Stomach (tissue), 9 donors: ENCODE results near the gene VEGFC. TPM values are rescaled to one million over a fixed set of nuclear protein-coding genes. Genes with fewer than 3 reads are reported as not detected.

Source experiments
- DNase-seq, 2 donors: peaks; one replicate each; pipeline versions ENCODE4 v3.0.0 to v3.0.0-alpha.2; 2013 to 2019
- H3K27ac ChIP-seq, 5 donors: fragments of 200-600 bp in 4 of 5; sonication (generic) in 4 of 5; one replicate each; pipeline ENCODE4 v1.5.1; 2013 to 2019; ENCODE audit warnings: mild to moderate bottlenecking in 1 of 5, moderate library complexity in 1 of 5
- H3K27me3 ChIP-seq, 3 donors: fragments of 200-600 bp; sonication (generic); one replicate each; pipeline ENCODE4 v1.5.1; 2017 to 2019; ENCODE audit warnings: mixed run types in 1 of 3
- H3K36me3 ChIP-seq, 4 donors: fragments of 200-600 bp; sonication (generic); 1 replicate in 3 of 4; 2 replicates in 1 of 4; pipeline ENCODE4 v1.5.1; 2016 to 2019
- H3K4me1 ChIP-seq, 4 donors: fragments of 200-600 bp; sonication (generic); one replicate each; pipeline ENCODE4 v1.5.1; 2016 to 2019
- H3K4me3 ChIP-seq, 4 donors: fragments of 200-600 bp; sonication (generic) in 3 of 4; one replicate each; pipeline ENCODE4 v1.5.1; 2016 to 2019; ENCODE audit warnings: mild to moderate bottlenecking in 1 of 4
- H3K9me3 ChIP-seq, 4 donors: fragments of 200-600 bp; sonication (generic); one replicate each; pipeline ENCODE4 v1.5.1; 2016 to 2019
- CTCF ChIP-seq, 7 experiments: fragments of 450-650 bp in 4 of 7; fragments of 200-600 bp in 3 of 7; sonication (generic) in 3 of 7; IDR thresholded peaks; one replicate each; pipeline ENCODE4 v1.5.1; 2016 to 2019; ENCODE audit warnings: antibody characterized with exemption in 7 of 7, control low read depth in 2 of 7, mild to moderate bottlenecking in 1 of 7
- EP300 ChIP-seq: sonication (generic); formaldehyde crosslinking; IDR thresholded peaks from one replicate; pipeline ENCODE4 v1.6.1; 2017; ENCODE audit warnings: antibody characterized with exemption
- POLR2A ChIP-seq, 4 donors: fragments of 450-650 bp; IDR thresholded peaks; one replicate each; pipeline ENCODE4 v1.6.1; 2016; ENCODE audit warnings: antibody characterized with exemption in 4 of 4, control low read depth in 2 of 4, mild to moderate bottlenecking in 1 of 4, moderate library complexity in 1 of 4
- POLR2AphosphoS5 ChIP-seq, 3 donors: sonication (generic); formaldehyde crosslinking; IDR thresholded peaks; one replicate each; pipeline ENCODE4 v1.6.1; 2016; ENCODE audit warnings: antibody characterized with exemption in 3 of 3
- WGBS, 5 donors: extraction: QIAGEN DNeasy Blood & Tissue Kit in 3 of 5; methylation state at CpG; one replicate each; pipeline versions ENCODE4 v1.1.5 to v1.1.7; 2013 to 2018; 5-methylcytosine and 5-hydroxymethylcytosine counted together
- intact Hi-C: fragments of 100-400 bp; cut with DNase I; formaldehyde crosslinking; loops from one replicate; pipeline ENCODE4 v1.15.1; 2023; ENCODE audit warnings: low total_unique reads
- polyA plus RNA-seq, 3 donors: library from polyadenylated mRNA; stranded (reverse); fragments of 200-250 nt; gene quantifications; one replicate each; pipeline ENCODE4 v1.2.3, GENCODE V29; 2013
- total RNA-seq, 5 donors: library from RNA; depleted of rRNA; stranded (reverse); fragments of >200 nt; gene quantifications; one replicate each; pipeline versions ENCODE4 v1.1.0 to v1.2.3, GENCODE V29; 2014 to 2016
- donor health status: healthy with polysubstance abuse.
- donor health status: Bipolar disorder and iron deficiency.
- donor health status: healthy.

Gene VEGFC
- total and polyA plus RNA-seq, 8 donors: 0.45 to 6.4 (median 1.3) TPM; not detected in 2

GRCh38 chr4:176833400-176834175 is 40.9 kb upstream of the VEGFC start:
- Histone ChIP-seq H3K4me1 (no peaks in the 10 kb centered on the region), H3K27ac (no peak overlapping the region), H3K4me3 (no peak overlapping the region), H3K36me3 (no peaks in the 10 kb centered on the region), H3K27me3 (no peaks in the 10 kb centered on the region), H3K9me3 (no peaks in the 10 kb centered on the region)
- no peak for TF ChIP-seq POLR2A (IDR thresholded peaks at IDR 0.05)
- no peak for TF ChIP-seq POLR2AphosphoS5 (IDR thresholded peaks at IDR 0.05)
- no peak for TF ChIP-seq EP300
- TF ChIP-seq CTCF (IDR thresholded peaks at IDR 0.05): no peak
- peak in 1 of 2 donors; percentile 24 for DNase-seq
- intact Hi-C loops: no loop called here
- WGBS, 5 donors: 53 to 71% (median 63%) methylated on average over 4 of the region's 4 CpGs

- peak in 1 of 2 donors; percentile 33 for DNase-seq
- intact Hi-C loops: no loop called here
- H3K36me3 ChIP-seq: no peaks in the 10 kb centered on the region
- no peak overlapping the region for H3K27ac ChIP-seq
- 72 to 86% (median 78%) methylated on average over 6 of the region's 6 CpGs for WGBS, 5 donors
- no peaks in the 10 kb centered on the region for H3K4me1 ChIP-seq
- H3K9me3 ChIP-seq: no peaks in the 10 kb centered on the region
- no peak overlapping the region for H3K4me3 ChIP-seq
- TF ChIP-seq EP300 (no peak), CTCF (IDR thresholded peaks at IDR 0.05) (no peak), POLR2A (IDR thresholded peaks at IDR 0.05) (no peak), POLR2AphosphoS5 (IDR thresholded peaks at IDR 0.05) (no peak)
- no peaks in the 10 kb centered on the region for H3K27me3 ChIP-seq
These were observed 38.2 kb upstream of the VEGFC start for GRCh38 chr4:176830971-176831370.

GRCh38 chr4:176825586-176825985 is 32.9 kb upstream of the VEGFC start:
- H3K9me3 ChIP-seq: no peaks in the 10 kb centered on the region
- H3K27me3 ChIP-seq: no peaks in the 10 kb centered on the region
- no peak overlapping the region for H3K4me3 ChIP-seq
- TF ChIP-seq POLR2AphosphoS5 (IDR thresholded peaks at IDR 0.05) (no peak), POLR2A (IDR thresholded peaks at IDR 0.05) (no peak), EP300 (no peak), CTCF (IDR thresholded peaks at IDR 0.05) (no peak)
- no peak for DNase-seq
- H3K36me3 ChIP-seq: no peaks in the 10 kb centered on the region
- no peak overlapping the region for H3K27ac ChIP-seq
- intact Hi-C loops: no loop called here
- no peaks in the 10 kb centered on the region for H3K4me1 ChIP-seq

GRCh38 chr4:176824645-176825366 is 32.1 kb upstream of the VEGFC start:
- H3K27ac ChIP-seq: no peak overlapping the region
- H3K9me3 ChIP-seq: no peaks in the 10 kb centered on the region
- H3K27me3 ChIP-seq: no peaks in the 10 kb centered on the region
- no peaks in the 10 kb centered on the region for H3K36me3 ChIP-seq
- no peaks in the 10 kb centered on the region for H3K4me1 ChIP-seq
- intact Hi-C loops: no loop called here
- no peak for DNase-seq
- no peak overlapping the region for H3K4me3 ChIP-seq
- WGBS, 5 donors: 64 to 83% (median 80%) methylated on average over 2 of the region's 2 CpGs
- TF ChIP-seq CTCF (IDR thresholded peaks at IDR 0.05) (no peak), EP300 (no peak), POLR2AphosphoS5 (IDR thresholded peaks at IDR 0.05) (no peak), POLR2A (IDR thresholded peaks at IDR 0.05) (no peak)
